HL-60 (cell line): Measurements from ENCODE around the gene TFE3.

Source experiments
- CTCF ChIP-seq: IDR thresholded peaks from one replicate; pipeline ENCODE4 v1.5.1; 2011; ENCODE audit warnings: low read length, control low read depth, inconsistent platforms; ENCODE audit not compliant: insufficient read depth
- GABPA ChIP-seq: IDR thresholded peaks from 2 replicates; pipeline ENCODE4 v1.6.1; 2012; ENCODE audit warnings: low read depth
- POLR2AphosphoS5 ChIP-seq: IDR thresholded peaks from 2 replicates; pipeline ENCODE4 v1.6.1; 2012; ENCODE audit warnings: low read depth
- REST ChIP-seq: IDR thresholded peaks from 2 replicates; pipeline ENCODE4 v1.6.1; 2012; ENCODE audit warnings: low read depth; ENCODE audit not compliant: insufficient replicate concordance
- SPI1 ChIP-seq: IDR thresholded peaks from 2 replicates; pipeline ENCODE4 v1.6.1; 2012; ENCODE audit warnings: low read depth, mild to moderate bottlenecking, borderline replicate concordance

GRCh38 chrX:49064303-49064702 is 21.1 kb upstream of the TFE3 start:
- TF ChIP-seq CTCF (no peak), GABPA (no peak), POLR2AphosphoS5 (no peak), REST (no peak), SPI1 (no peak)
